Ascending aorta (tissue), 2 donors: ENCODE results near the gene PARP6. TPM values are rescaled to one million over a fixed set of nuclear protein-coding genes. Genes with fewer than 3 reads are reported as not detected.

Experiments
- DNase-seq, 2 donors: peaks; one replicate each; pipeline ENCODE4 v3.0.0-alpha.2; 2019; ENCODE audit warnings: low spot score in 2 of 2
- H3K27ac ChIP-seq, 2 donors: fragments of 200-600 bp; sonication (generic); one replicate each; pipeline ENCODE4 v1.5.1; 2016 to 2017; ENCODE audit warnings: mild to moderate bottlenecking in 1 of 2
- H3K27me3 ChIP-seq: fragments of 200-600 bp; sonication (generic); one replicate; pipeline ENCODE4 v1.5.1; 2017
- H3K36me3 ChIP-seq, 2 donors: fragments of 200-600 bp; sonication (generic); one replicate each; pipeline ENCODE4 v1.5.1; 2016
- H3K4me1 ChIP-seq, 2 donors: fragments of 200-600 bp; sonication (generic); one replicate each; pipeline ENCODE4 v1.5.1; 2016 to 2017; ENCODE audit warnings: mild to moderate bottlenecking in 1 of 2
- H3K4me3 ChIP-seq, 2 donors: fragments of 200-600 bp; sonication (generic); one replicate each; pipeline ENCODE4 v1.5.1; 2016 to 2017; ENCODE audit warnings: mild to moderate bottlenecking in 1 of 2
- H3K9me3 ChIP-seq, 2 donors: fragments of 200-600 bp; sonication (generic); one replicate each; pipeline ENCODE4 v1.5.1; 2016
- intact Hi-C: fragments of 100-400 bp; cut with DNase I; formaldehyde crosslinking; loops from one replicate; pipeline ENCODE4 v1.15.1; 2023
- total RNA-seq: library from RNA; depleted of rRNA; stranded (reverse); fragments of >200 nt; gene quantifications from one replicate; pipeline ENCODE4 v1.1.0, GENCODE V29; 2016
- TF ChIP-seq, protein P1 (sequence below), 3 experiments: fragments of 200-600 bp in 2 of 3; fragments of 450-650 bp in 1 of 3; sonication (generic) in 2 of 3; IDR thresholded peaks; one replicate each; pipeline ENCODE4 v1.5.1; 2016 to 2019; ENCODE audit warnings: antibody characterized with exemption in 3 of 3, mild to moderate bottlenecking in 1 of 3, moderate library complexity in 1 of 3

Gene PARP6
- total RNA-seq, 1 donor from 2014 or later, result 26.5 TPM

DNA sequence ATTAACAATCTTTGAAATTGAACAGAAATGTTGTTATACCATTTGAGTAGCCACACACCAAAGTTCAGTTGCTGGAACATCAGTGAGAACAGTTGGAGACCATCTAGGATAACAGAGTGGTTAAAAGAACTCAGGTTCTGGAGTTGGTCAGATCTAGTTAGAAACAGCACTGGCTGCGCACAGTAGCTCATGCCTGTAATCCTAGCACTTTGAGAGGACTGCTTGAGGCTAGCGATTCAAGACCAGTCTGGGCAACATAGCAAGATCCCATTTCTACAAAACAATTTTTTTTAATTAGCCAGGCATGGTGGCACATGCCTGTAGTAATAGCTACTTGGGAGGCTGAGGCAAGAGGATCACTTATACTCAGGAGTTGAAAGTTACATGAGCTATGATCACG lies 33.8 kb downstream of the PARP6 start:
- Histone ChIP-seq H3K4me1 (peaks cover 6 to 8% of the 10 kb centered on the region in 2 donors), H3K36me3 (peaks cover 29 to 30% of the 10 kb centered on the region in 2 donors), H3K27me3 (no peaks in the 10 kb centered on the region), H3K9me3 (no peaks in the 10 kb centered on the region), H3K27ac (no peak overlapping the region), H3K4me3 (no peak overlapping the region)
- TF ChIP-seq, protein P1, sequence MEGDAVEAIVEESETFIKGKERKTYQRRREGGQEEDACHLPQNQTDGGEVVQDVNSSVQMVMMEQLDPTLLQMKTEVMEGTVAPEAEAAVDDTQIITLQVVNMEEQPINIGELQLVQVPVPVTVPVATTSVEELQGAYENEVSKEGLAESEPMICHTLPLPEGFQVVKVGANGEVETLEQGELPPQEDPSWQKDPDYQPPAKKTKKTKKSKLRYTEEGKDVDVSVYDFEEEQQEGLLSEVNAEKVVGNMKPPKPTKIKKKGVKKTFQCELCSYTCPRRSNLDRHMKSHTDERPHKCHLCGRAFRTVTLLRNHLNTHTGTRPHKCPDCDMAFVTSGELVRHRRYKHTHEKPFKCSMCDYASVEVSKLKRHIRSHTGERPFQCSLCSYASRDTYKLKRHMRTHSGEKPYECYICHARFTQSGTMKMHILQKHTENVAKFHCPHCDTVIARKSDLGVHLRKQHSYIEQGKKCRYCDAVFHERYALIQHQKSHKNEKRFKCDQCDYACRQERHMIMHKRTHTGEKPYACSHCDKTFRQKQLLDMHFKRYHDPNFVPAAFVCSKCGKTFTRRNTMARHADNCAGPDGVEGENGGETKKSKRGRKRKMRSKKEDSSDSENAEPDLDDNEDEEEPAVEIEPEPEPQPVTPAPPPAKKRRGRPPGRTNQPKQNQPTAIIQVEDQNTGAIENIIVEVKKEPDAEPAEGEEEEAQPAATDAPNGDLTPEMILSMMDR (IDR thresholded peaks at IDR 0.05), result no peak
- no peak for DNase-seq
- intact Hi-C loops, result loop anchor here (10.0 kb wide), 1 partner anchor 1864 kb away; no protein-coding TSS in a partner anchor

- Histone ChIP-seq H3K27me3 (no peaks in the 10 kb centered on the region), H3K27ac (peak overlapping the region; percentile 59 to 74), H3K4me3 (no peak overlapping the region), H3K4me1 (peaks cover 6 to 10% of the 10 kb centered on the region in 2 donors), H3K36me3 (peaks cover 24 to 29% of the 10 kb centered on the region in 2 donors), H3K9me3 (no peaks in the 10 kb centered on the region)
- intact Hi-C loops, result loop anchor here (2.0 to 10.0 kb wide), 2 partner anchors 15 to 1863 kb away; no protein-coding TSS in a partner anchor
- TF ChIP-seq, protein P1 (IDR thresholded peaks at IDR 0.05), result no peak
- no peak for DNase-seq
Measured at GRCh38 chr15:72237853-72238224, 34.5 kb downstream of the PARP6 start.

DNA sequence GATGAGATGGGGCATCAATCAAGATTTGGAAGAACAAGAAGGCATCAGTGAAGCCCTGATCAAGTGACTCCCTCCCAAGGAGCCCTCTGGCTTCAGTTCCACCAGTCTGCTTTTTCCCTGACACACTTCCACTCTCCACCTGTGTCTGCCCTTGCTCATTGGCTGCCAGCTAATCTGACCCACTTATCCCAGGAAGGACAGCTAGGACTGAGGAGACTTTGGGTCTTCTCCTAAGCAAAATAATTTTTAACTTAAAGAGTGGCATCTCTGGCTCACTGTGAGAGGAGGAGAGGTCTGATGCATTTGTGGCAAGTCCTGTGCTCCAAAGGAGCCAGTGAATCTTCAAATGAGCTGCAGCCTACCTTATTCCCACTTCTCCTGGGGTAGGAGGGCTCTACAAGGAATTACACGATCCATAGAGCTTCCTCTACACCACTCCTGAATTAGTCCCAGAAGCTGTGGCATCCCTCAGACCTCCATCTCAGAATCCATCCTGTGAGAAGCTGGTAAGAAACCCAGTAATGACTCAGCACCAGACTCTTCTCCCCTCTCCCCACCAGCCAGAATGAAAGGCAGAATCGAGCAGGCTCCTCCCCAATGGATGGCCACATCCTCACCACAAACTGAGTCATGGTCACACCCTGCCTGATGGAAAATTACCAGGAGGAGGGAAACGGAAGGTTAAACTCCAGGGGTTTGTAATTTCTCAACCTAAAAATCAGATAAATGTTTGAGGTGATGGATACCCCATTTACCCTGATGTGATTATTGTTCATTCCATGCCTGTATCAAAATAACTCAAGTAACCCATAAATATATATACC lies 35.1 kb downstream of the PARP6 start:
- Histone ChIP-seq H3K36me3 (peaks cover 18 to 23% of the 10 kb centered on the region in 2 donors), H3K4me3 (peak overlapping the region in 1 of 2 donors; percentile 29), H3K4me1 (peaks cover 6 to 16% of the 10 kb centered on the region in 2 donors), H3K9me3 (no peaks in the 10 kb centered on the region), H3K27me3 (no peaks in the 10 kb centered on the region), H3K27ac (peak overlapping the region; percentile 59 to 74)
- intact Hi-C loops, result loop anchor here (2.0 to 10.0 kb wide), 2 partner anchors 14 to 1862 kb away; no protein-coding TSS in a partner anchor
- peak; percentile 63 to 87 for DNase-seq
- TF ChIP-seq, protein P1 (IDR thresholded peaks at IDR 0.05), result no peak

DNA sequence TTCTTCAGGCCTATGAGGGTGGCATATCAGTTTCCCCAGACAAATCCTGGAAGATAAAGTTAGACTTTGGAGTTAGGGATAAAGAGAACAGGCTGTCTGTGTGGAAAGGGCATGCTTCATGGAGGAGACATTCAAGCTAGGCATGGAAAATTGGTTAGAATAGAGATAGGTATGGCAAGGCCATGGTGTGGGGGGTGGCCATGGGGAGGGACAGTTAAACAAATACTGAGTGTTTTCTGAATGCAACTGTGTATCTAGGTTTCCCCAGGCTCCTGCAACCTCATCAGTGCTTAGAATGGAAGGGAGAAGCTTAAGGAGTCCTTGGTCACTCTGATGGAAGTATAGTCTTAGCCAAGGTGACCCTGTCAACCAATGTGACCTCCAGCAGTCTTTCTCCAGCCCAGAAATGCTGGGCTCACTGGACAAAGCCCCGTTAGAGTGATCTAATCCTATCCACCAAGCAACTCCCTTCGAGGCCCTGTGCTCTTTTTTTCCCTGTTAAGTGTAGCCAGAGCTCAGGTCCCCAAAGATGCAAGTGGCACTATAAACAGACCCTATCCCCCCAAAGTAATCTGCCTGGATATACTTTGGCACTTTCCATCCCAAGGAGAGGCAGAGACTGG lies 35.9 kb downstream of the PARP6 start:
- TF ChIP-seq, protein P1 (IDR thresholded peaks at IDR 0.05), result no peak
- H3K27ac ChIP-seq, result peak overlapping the region; percentile 59 to 74
- no peak overlapping the region for H3K4me3 ChIP-seq
- intact Hi-C loops, result loop anchor here (2.0 to 10.0 kb wide), 2 partner anchors 14 to 1862 kb away; no protein-coding TSS in a partner anchor
- H3K36me3 ChIP-seq, result peaks cover 10 to 16% of the 10 kb centered on the region in 2 donors
- H3K9me3 ChIP-seq, result no peaks in the 10 kb centered on the region
- H3K4me1 ChIP-seq, result peaks cover 6 to 17% of the 10 kb centered on the region in 2 donors
- DNase-seq, result no peak
- H3K27me3 ChIP-seq, result no peaks in the 10 kb centered on the region

DNA sequence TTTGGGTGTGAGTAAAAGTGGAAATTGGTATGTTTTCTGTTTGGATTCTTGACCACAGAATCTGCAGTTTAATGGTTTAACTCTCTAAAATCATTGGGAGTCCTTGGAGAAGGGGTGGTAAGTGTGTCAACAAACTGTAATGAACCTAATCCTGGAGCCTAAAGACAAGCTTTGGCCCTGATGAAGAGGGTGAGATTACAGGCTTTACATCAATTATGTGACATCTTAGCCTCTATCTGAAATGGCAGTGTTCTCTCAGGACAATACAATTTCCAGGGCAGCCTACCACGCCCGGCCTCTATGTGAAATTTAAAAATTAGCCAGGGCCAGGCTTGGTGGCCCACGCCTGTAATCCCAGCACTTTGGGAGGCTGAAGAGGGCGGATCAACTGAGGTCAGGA lies 37.1 kb downstream of the PARP6 start:
- Histone ChIP-seq H3K27ac (no peak overlapping the region), H3K27me3 (no peaks in the 10 kb centered on the region), H3K9me3 (no peaks in the 10 kb centered on the region), H3K4me3 (no peak overlapping the region), H3K4me1 (peaks cover 6 to 17% of the 10 kb centered on the region in 2 donors), H3K36me3 (peaks cover 0 to 7% of the 10 kb centered on the region in 2 donors)
- TF ChIP-seq, protein P1 (IDR thresholded peaks at IDR 0.05), result no peak
- intact Hi-C loops, result loop anchor here (10.0 kb wide), 1 partner anchor 1860 kb away; no protein-coding TSS in a partner anchor
- no peak for DNase-seq
